Mesenchymal stem cell (in vitro differentiated cells and primary cell): ENCODE results near the gene UBQLN1.

Source experiments
- DNase-seq: peaks from one replicate; pipeline ENCODE4 v3.0.0-alpha.2; 2013
- H2AFZ ChIP-seq: one replicate; pipeline ENCODE4 v1.6.1; 2013; ENCODE audit warnings: low read depth, mild to moderate bottlenecking, control low read depth, inconsistent platforms, low read length, moderate library complexity
- H2AK5ac ChIP-seq: 2 replicates; pipeline ENCODE4 v1.6.1; 2013; ENCODE audit warnings: low read length, moderate library complexity, mild to moderate bottlenecking, inconsistent platforms; ENCODE audit not compliant: severe bottlenecking
- H2BK120ac ChIP-seq: one replicate; pipeline ENCODE4 v1.6.1; 2013; ENCODE audit warnings: low read depth, mild to moderate bottlenecking, inconsistent platforms, low read length, moderate library complexity
- H2BK12ac ChIP-seq, 2 experiments: one replicate each; pipeline ENCODE4 v1.6.1; 2013; ENCODE audit warnings: inconsistent platforms in 2 of 2, low read length in 2 of 2, mild to moderate bottlenecking in 2 of 2, moderate library complexity in 2 of 2, control low read depth in 1 of 2
- H2BK15ac ChIP-seq: one replicate; pipeline ENCODE4 v1.6.1; 2013; ENCODE audit warnings: mild to moderate bottlenecking, low read depth, inconsistent platforms; ENCODE audit not compliant: poor library complexity, severe bottlenecking
- H2BK5ac ChIP-seq: 2 replicates; pipeline ENCODE4 v1.6.1; 2013; ENCODE audit warnings: low read depth, mild to moderate bottlenecking, low read length, control low read depth, inconsistent platforms; ENCODE audit not compliant: poor library complexity, severe bottlenecking
- H3K14ac ChIP-seq, 2 experiments: one replicate each; pipeline ENCODE4 v1.6.1; 2013; ENCODE audit warnings: inconsistent platforms in 2 of 2, low read length in 2 of 2, control low read depth in 1 of 2, mild to moderate bottlenecking in 1 of 2, moderate library complexity in 1 of 2
- H3K18ac ChIP-seq, 2 experiments: one replicate each; pipeline ENCODE4 v1.6.1; 2013; ENCODE audit warnings: inconsistent platforms in 2 of 2, low read length in 2 of 2, control low read depth in 1 of 2, low read depth in 1 of 2, mild to moderate bottlenecking in 1 of 2
- H3K23ac ChIP-seq, 2 experiments: one replicate each; pipeline ENCODE4 v1.6.1; 2013; ENCODE audit warnings: inconsistent platforms in 2 of 2, low read length in 2 of 2, mild to moderate bottlenecking in 2 of 2, moderate library complexity in 2 of 2, control low read depth in 1 of 2
- H3K27ac ChIP-seq: 2 replicates; pipeline ENCODE4 v1.5.1; 2013; ENCODE audit warnings: mild to moderate bottlenecking, moderate library complexity, low read length, control low read depth, inconsistent platforms; ENCODE audit not compliant: poor library complexity, severe bottlenecking
- H3K27me3 ChIP-seq, 2 experiments: 2 replicates each; pipeline versions ENCODE4 v1.6.1 to v1.7.0; 2013; ENCODE audit warnings: low read length in 2 of 2, mild to moderate bottlenecking in 2 of 2, moderate library complexity in 2 of 2, control low read depth in 1 of 2, inconsistent platforms in 1 of 2; ENCODE audit not compliant: control insufficient read depth in 1 of 2, insufficient read depth in 1 of 2
- H3K36me3 ChIP-seq, 2 experiments: 2 replicates each; pipeline versions ENCODE4 v1.6.1 to v1.7.0; 2013; ENCODE audit warnings: low read length in 2 of 2, control low read depth in 1 of 2, inconsistent platforms in 1 of 2, low read depth in 1 of 2, mild to moderate bottlenecking in 1 of 2; ENCODE audit not compliant: insufficient read depth in 2 of 2, control insufficient read depth in 1 of 2
- H3K4ac ChIP-seq, 2 experiments: one replicate each; pipeline ENCODE4 v1.6.1; 2013; ENCODE audit warnings: inconsistent platforms in 2 of 2, low read length in 2 of 2, mild to moderate bottlenecking in 2 of 2, moderate library complexity in 2 of 2, control low read depth in 1 of 2, low read depth in 1 of 2
- H3K4me1 ChIP-seq: 2 replicates; pipeline ENCODE4 v1.6.1; 2013; ENCODE audit warnings: low read depth, low read length, control low read depth; ENCODE audit not compliant: control insufficient read depth, insufficient read depth
- H3K4me2 ChIP-seq: 2 replicates; pipeline ENCODE4 v1.6.1; 2013; ENCODE audit warnings: low read length, mild to moderate bottlenecking, inconsistent platforms; ENCODE audit not compliant: poor library complexity, severe bottlenecking
- H3K4me3 ChIP-seq, 2 experiments: 2 replicates each; pipeline versions ENCODE4 v1.5.1 to v1.7.0; 2013; ENCODE audit warnings: low read length in 2 of 2, mild to moderate bottlenecking in 2 of 2, control low read depth in 1 of 2, low read depth in 1 of 2; ENCODE audit not compliant: insufficient read depth in 1 of 2
- H3K79me1 ChIP-seq: replicated peaks from 2 replicates; pipeline ENCODE4 v1.6.1; 2013; ENCODE audit warnings: mild to moderate bottlenecking, control low read depth, low read length, inconsistent platforms; ENCODE audit not compliant: poor library complexity, severe bottlenecking
- H3K9ac ChIP-seq: 2 replicates; pipeline ENCODE4 v1.7.0; 2013; ENCODE audit warnings: mild to moderate bottlenecking, low read length, moderate library complexity
- H3K9me3 ChIP-seq: 2 replicates; pipeline ENCODE4 v1.7.0; 2013; ENCODE audit warnings: mild to moderate bottlenecking, low read length; ENCODE audit not compliant: control insufficient read depth
- H4K8ac ChIP-seq: one replicate; pipeline ENCODE4 v1.6.1; 2013; ENCODE audit warnings: inconsistent platforms, mild to moderate bottlenecking, low read length, moderate library complexity
- H4K91ac ChIP-seq: one replicate; pipeline ENCODE4 v1.6.1; 2013; ENCODE audit warnings: mild to moderate bottlenecking, low read length, inconsistent platforms
- WGBS: methylation state at CpG from one replicate; pipeline ENCODE4 v1.1.7; 2013; ENCODE audit warnings: mixed read lengths; 5-methylcytosine and 5-hydroxymethylcytosine counted together

UBQLN1 gene

GRCh38 chr9:83656032-83656680, 51.6 kb downstream of the UBQLN1 start:
- Histone ChIP-seq H2BK15ac (no peak overlapping the region), H3K27ac (no peak overlapping the region), H3K9me3 (no peaks in the 10 kb centered on the region), H2BK5ac (no peak overlapping the region), H3K9ac (no peak overlapping the region), H2BK120ac (no peak overlapping the region), H4K91ac (no peak overlapping the region), H3K4ac (no peak overlapping the region), H3K4me2 (no peak overlapping the region), H4K8ac (no peak overlapping the region), H3K4me3 (no peak overlapping the region), H2AFZ (no peak overlapping the region), H3K27me3 (no peaks in the 10 kb centered on the region), H3K79me1 (peaks cover 29% of the 10 kb centered on the region), H3K18ac (no peak overlapping the region), H3K4me1 (no peaks in the 10 kb centered on the region), H2BK12ac (no peak overlapping the region), H2AK5ac (no peak overlapping the region), H3K14ac (no peak overlapping the region), H3K36me3 (peaks cover 3 to 94% of the 10 kb centered on the region in 2 experiments), H3K23ac (no peak overlapping the region)
- 96% methylated on average over 1 of the region's 2 CpGs for WGBS
- DNase-seq = no peak

DNA sequence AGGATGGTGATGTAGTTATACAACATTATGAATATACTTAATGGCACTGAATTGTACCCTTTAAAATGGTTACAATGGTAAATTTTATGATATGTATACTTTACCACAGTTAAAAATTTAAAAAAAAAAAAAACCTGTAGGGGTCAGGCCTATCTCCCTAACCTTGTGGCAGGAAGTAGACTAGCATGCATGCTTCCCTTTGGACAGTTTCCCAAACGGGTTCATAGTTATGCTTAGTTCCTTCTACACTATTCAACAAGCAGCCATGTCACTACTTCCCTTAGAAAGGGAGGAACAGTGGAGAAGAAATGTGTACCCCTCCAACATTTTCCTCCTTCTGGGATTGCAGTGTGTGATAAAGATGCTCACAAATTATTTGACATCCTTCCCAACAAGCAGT, 52.3 kb downstream of the UBQLN1 start:
- Histone ChIP-seq H3K4ac (no peak overlapping the region), H2AFZ (no peak overlapping the region), H4K91ac (no peak overlapping the region), H3K23ac (no peak overlapping the region), H3K27ac (no peak overlapping the region), H3K18ac (no peak overlapping the region), H3K4me3 (no peak overlapping the region), H2BK12ac (no peak overlapping the region), H2BK120ac (no peak overlapping the region), H4K8ac (no peak overlapping the region), H3K4me1 (no peaks in the 10 kb centered on the region), H2BK15ac (no peak overlapping the region), H3K14ac (no peak overlapping the region), H2AK5ac (no peak overlapping the region), H2BK5ac (no peak overlapping the region), H3K27me3 (no peaks in the 10 kb centered on the region), H3K79me1 (peaks cover 28% of the 10 kb centered on the region), H3K9ac (no peak overlapping the region), H3K4me2 (no peak overlapping the region), H3K9me3 (no peaks in the 10 kb centered on the region), H3K36me3 (peaks cover 4 to 95% of the 10 kb centered on the region in 2 experiments)
- DNase-seq = no peak
- no CpG with 5 or more reads among the region's 1 CpG for WGBS

DNA sequence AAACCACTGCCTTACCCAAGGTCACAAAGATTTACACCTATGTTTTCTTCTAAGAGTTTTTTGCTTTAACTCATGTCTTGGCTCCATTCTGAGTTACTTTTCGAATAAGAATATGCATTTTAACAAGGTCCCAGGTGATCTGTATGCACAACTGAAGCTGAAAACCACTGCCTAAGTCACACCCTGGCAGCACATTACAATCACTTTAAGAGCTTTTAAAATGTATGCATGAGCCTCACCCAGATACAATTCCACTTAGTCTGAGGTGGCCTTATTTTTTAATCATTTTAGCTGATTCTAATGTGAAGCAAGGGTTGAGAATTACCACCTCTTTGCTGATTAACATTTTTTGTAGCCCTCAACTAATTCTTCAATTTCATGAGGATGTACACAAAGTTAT, 55.3 kb downstream of the UBQLN1 start:
- H3K27ac ChIP-seq = no peak overlapping the region
- no peak overlapping the region for H4K91ac ChIP-seq
- H3K36me3 ChIP-seq = peaks cover 14 to 79% of the 10 kb centered on the region in 2 experiments
- WGBS = 97% methylated on average over 1 of the region's 1 CpG
- no peak overlapping the region for H3K18ac ChIP-seq
- H3K9me3 ChIP-seq = no peaks in the 10 kb centered on the region
- no peak overlapping the region for H3K23ac ChIP-seq
- DNase-seq = no peak
- H3K14ac ChIP-seq = no peak overlapping the region
- H3K4me2 ChIP-seq = no peak overlapping the region
- H2BK12ac ChIP-seq = no peak overlapping the region
- no peak overlapping the region for H3K9ac ChIP-seq
- H3K27me3 ChIP-seq = no peaks in the 10 kb centered on the region
- H2BK5ac ChIP-seq = no peak overlapping the region
- no peak overlapping the region for H2AFZ ChIP-seq
- no peak overlapping the region for H2BK15ac ChIP-seq
- H2AK5ac ChIP-seq = no peak overlapping the region
- H3K4me3 ChIP-seq = no peak overlapping the region
- H4K8ac ChIP-seq = no peak overlapping the region
- no peak overlapping the region for H3K4ac ChIP-seq
- H3K4me1 ChIP-seq = no peaks in the 10 kb centered on the region
- peaks cover 23% of the 10 kb centered on the region for H3K79me1 ChIP-seq
- H2BK120ac ChIP-seq = no peak overlapping the region

GRCh38 chr9:83651558-83651957, 56.2 kb downstream of the UBQLN1 start:
- Histone ChIP-seq H2AFZ (no peak overlapping the region), H2BK120ac (no peak overlapping the region), H2AK5ac (no peak overlapping the region), H3K4me1 (no peaks in the 10 kb centered on the region), H2BK5ac (no peak overlapping the region), H3K23ac (no peak overlapping the region), H4K91ac (no peak overlapping the region), H3K27ac (no peak overlapping the region), H2BK12ac (no peak overlapping the region), H3K18ac (no peak overlapping the region), H3K4me3 (no peak overlapping the region), H3K9me3 (no peaks in the 10 kb centered on the region), H3K4me2 (no peak overlapping the region), H3K79me1 (peaks cover 19% of the 10 kb centered on the region), H4K8ac (no peak overlapping the region), H2BK15ac (no peak overlapping the region), H3K36me3 (peaks cover 19 to 73% of the 10 kb centered on the region in 2 experiments), H3K4ac (no peak overlapping the region), H3K27me3 (no peaks in the 10 kb centered on the region), H3K14ac (no peak overlapping the region), H3K9ac (no peak overlapping the region)
- no peak for DNase-seq
- no CpG with 5 or more reads among the region's 2 CpGs for WGBS
